ENCODE data around the gene CCR8. TPM values are rescaled to one million over a fixed set of nuclear protein-coding genes. Genes with fewer than 3 reads are reported as not detected.
A peak's percentile ranks its signal among the peaks of the same experiment; 100 is the strongest.
"Not testable (repeated sequence)": the region's sequence is repeated elsewhere in the genome, so short reads cannot be mapped to it uniquely, and the experiment has no call there.

Gene CCR8
- polyA plus RNA-seq, 4 donors = 0.09 TPM; not detected in 3

GRCh38 chr3:39347586-39347876, 18.0 kb downstream of the CCR8 start:
- Histone ChIP-seq H3K36me3 (ENCODE audit: control insufficient read depth in 3 of 3, insufficient read depth in 2 of 3, low read depth in 1 of 3, low read length in 3 of 3) (no peaks in the 10 kb centered on the region), H3K27ac (ENCODE audit: low read depth in 1 of 3, low read length in 2 of 3) (no peak overlapping the region), H3K4me1 (ENCODE audit: control insufficient read depth in 3 of 3, insufficient read depth in 2 of 3, low read depth in 1 of 3, low read length in 2 of 3) (peaks cover 0 to 3% (median 0%) of the 10 kb centered on the region in 3 donors), H3K27me3 (ENCODE audit: control insufficient read depth in 3 of 3, insufficient read depth in 3 of 3, low read length in 3 of 3) (no peaks in the 10 kb centered on the region), H3K4me3 (ENCODE audit: low read depth in 1 of 3, low read length in 3 of 3) (no peak overlapping the region), H3K9me3 (ENCODE audit: control insufficient read depth in 2 of 2, insufficient read depth in 1 of 2, low read depth in 1 of 2, low read length in 1 of 2) (no peaks in the 10 kb centered on the region)
- FAIRE-seq (no peak), DNase-seq (no peak)
- WGBS, 3 donors = 14 to 40% (median 29%) methylated on average over 3 of the region's 3 CpGs

GRCh38 chr3:39349080-39349479, 19.6 kb downstream of the CCR8 start:
- Histone ChIP-seq H3K27ac (ENCODE audit: low read depth in 1 of 3, low read length in 2 of 3) (no peak overlapping the region), H3K9me3 (ENCODE audit: control insufficient read depth in 2 of 2, insufficient read depth in 1 of 2, low read depth in 1 of 2, low read length in 1 of 2) (no peaks in the 10 kb centered on the region), H3K27me3 (ENCODE audit: control insufficient read depth in 3 of 3, insufficient read depth in 3 of 3, low read length in 3 of 3) (no peaks in the 10 kb centered on the region), H3K4me3 (ENCODE audit: low read depth in 1 of 3, low read length in 3 of 3) (no peak overlapping the region), H3K36me3 (ENCODE audit: control insufficient read depth in 3 of 3, insufficient read depth in 2 of 3, low read depth in 1 of 3, low read length in 3 of 3) (no peaks in the 10 kb centered on the region), H3K4me1 (ENCODE audit: control insufficient read depth in 3 of 3, insufficient read depth in 2 of 3, low read depth in 1 of 3, low read length in 2 of 3) (no peaks in the 10 kb centered on the region)
- WGBS, 3 donors = 43 to 75% (median 45%) methylated on average over 3 of the region's 3 CpGs
- FAIRE-seq (no peak), DNase-seq (no peak)

DNA sequence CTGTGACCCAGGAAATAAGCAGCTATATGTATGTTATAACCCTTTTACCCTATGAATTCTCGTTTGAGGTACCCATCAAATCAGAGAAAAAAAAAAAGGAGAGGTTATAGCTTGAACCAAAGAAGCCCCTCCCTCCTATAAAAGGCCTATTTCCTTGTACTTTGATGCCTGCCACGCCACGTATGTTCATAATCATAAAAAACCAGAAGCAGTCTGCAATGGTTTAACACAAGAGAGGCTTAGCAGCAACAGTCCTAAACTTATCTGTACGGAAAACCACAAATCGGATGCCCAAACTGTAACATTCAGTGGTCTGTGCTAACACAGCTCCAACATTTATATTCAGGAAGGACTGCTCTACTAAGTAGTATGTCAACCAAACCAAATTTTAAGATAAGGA, 21.2 kb downstream of the CCR8 start:
- H3K27me3 ChIP-seq (ENCODE audit: control insufficient read depth in 3 of 3, insufficient read depth in 3 of 3, low read length in 3 of 3) = no peaks in the 10 kb centered on the region
- no peaks in the 10 kb centered on the region for H3K9me3 ChIP-seq (ENCODE audit: control insufficient read depth in 2 of 2, insufficient read depth in 1 of 2, low read depth in 1 of 2, low read length in 1 of 2)
- no peak for FAIRE-seq
- WGBS, 3 donors = 18 to 49% (median 27%) methylated on average over 5 of the region's 5 CpGs
- DNase-seq = peak; percentile 31 to 50
- H3K4me1 ChIP-seq (ENCODE audit: control insufficient read depth in 3 of 3, insufficient read depth in 2 of 3, low read depth in 1 of 3, low read length in 2 of 3) = no peaks in the 10 kb centered on the region
- no peaks in the 10 kb centered on the region for H3K36me3 ChIP-seq (ENCODE audit: control insufficient read depth in 3 of 3, insufficient read depth in 2 of 3, low read depth in 1 of 3, low read length in 3 of 3)
- H3K27ac ChIP-seq (ENCODE audit: low read depth in 1 of 3, low read length in 2 of 3) = no peak overlapping the region
- H3K4me3 ChIP-seq (ENCODE audit: low read depth in 1 of 3, low read length in 3 of 3) = no peak overlapping the region

DNA sequence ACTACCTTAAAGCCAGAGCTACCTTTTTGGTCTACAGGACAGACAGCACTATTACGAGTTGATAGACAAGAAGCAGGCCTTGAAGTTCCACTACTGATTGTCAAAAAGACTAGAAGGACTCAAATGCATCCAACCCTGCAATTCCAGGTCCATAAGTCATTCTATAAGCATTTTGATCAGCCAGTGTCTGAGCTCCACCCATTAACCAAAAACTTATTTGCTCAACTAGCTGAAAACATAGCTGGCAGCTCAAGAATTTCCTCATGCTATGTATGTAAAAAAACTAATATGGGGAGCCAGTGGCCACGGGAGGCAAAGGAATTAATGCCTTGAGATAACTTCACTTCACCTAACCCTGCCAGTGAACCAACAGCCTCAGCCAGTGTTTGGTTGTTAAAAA, 21.6 kb downstream of the CCR8 start:
- not testable (repeated sequence) for H3K4me1 ChIP-seq (ENCODE audit: control insufficient read depth in 3 of 3, insufficient read depth in 2 of 3, low read depth in 1 of 3, low read length in 2 of 3); H3K9me3 ChIP-seq (ENCODE audit: control insufficient read depth in 2 of 2, insufficient read depth in 1 of 2, low read depth in 1 of 2, low read length in 1 of 2); H3K27me3 ChIP-seq (ENCODE audit: control insufficient read depth in 3 of 3, insufficient read depth in 3 of 3, low read length in 3 of 3); FAIRE-seq; H3K27ac ChIP-seq (ENCODE audit: low read depth in 1 of 3, low read length in 2 of 3); H3K4me3 ChIP-seq (ENCODE audit: low read depth in 1 of 3, low read length in 3 of 3); H3K36me3 ChIP-seq (ENCODE audit: control insufficient read depth in 3 of 3, insufficient read depth in 2 of 3, low read depth in 1 of 3, low read length in 3 of 3); DNase-seq
- WGBS, 3 donors = 48 to 62% (median 58%) methylated on average over 2 of the region's 2 CpGs

DNA sequence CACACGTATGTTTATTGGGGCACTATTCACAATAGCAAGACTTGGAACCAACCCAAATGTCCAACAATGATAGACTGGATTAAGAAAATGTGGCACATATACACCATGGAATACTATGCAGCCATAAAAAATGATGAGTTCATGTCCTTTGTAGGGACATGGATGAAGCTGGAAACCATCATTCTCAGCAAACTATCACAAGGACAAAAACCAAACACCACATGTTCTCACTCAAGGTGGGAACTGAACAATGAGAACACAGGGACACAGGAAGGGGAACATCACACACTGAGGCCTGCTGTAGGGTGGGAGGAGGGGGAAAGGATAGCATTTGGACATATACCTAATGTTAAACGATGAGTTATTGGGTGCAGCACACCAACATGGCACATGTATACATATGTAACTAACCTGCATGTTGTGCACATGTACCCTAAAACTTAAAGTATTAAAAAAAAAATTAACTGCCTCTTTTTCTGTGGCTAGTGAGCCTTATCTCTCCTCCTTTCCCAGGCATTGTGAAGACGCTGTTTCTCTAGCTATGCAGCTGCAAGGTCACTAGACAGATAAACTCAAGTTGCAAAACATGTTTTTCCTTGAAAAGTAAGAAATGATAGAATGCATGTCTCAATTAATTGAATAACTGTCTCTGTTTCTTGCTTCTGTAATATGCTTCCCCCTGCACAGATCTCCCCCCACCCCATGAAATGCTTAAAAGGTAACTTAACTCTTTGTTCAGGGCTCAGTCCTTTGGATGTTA, 23.8 kb downstream of the CCR8 start:
- not testable (repeated sequence) for H3K4me1 ChIP-seq (ENCODE audit: control insufficient read depth in 3 of 3, insufficient read depth in 2 of 3, low read depth in 1 of 3, low read length in 2 of 3); DNase-seq; FAIRE-seq; H3K27me3 ChIP-seq (ENCODE audit: control insufficient read depth in 3 of 3, insufficient read depth in 3 of 3, low read length in 3 of 3); H3K36me3 ChIP-seq (ENCODE audit: control insufficient read depth in 3 of 3, insufficient read depth in 2 of 3, low read depth in 1 of 3, low read length in 3 of 3); H3K27ac ChIP-seq (ENCODE audit: low read depth in 1 of 3, low read length in 2 of 3); H3K4me3 ChIP-seq (ENCODE audit: low read depth in 1 of 3, low read length in 3 of 3); H3K9me3 ChIP-seq (ENCODE audit: control insufficient read depth in 2 of 2, insufficient read depth in 1 of 2, low read depth in 1 of 2, low read length in 1 of 2)
- WGBS, 3 donors = 61 to 71% (median 67%) methylated on average over 3 of the region's 3 CpGs

GRCh38 chr3:39358333-39358732, 28.8 kb downstream of the CCR8 start:
- Histone ChIP-seq H3K27ac (ENCODE audit: low read depth in 1 of 3, low read length in 2 of 3) (no peak overlapping the region), H3K4me1 (ENCODE audit: control insufficient read depth in 3 of 3, insufficient read depth in 2 of 3, low read depth in 1 of 3, low read length in 2 of 3) (no peaks in the 10 kb centered on the region), H3K36me3 (ENCODE audit: control insufficient read depth in 3 of 3, insufficient read depth in 2 of 3, low read depth in 1 of 3, low read length in 3 of 3) (no peaks in the 10 kb centered on the region), H3K4me3 (ENCODE audit: low read depth in 1 of 3, low read length in 3 of 3) (no peak overlapping the region), H3K9me3 (ENCODE audit: control insufficient read depth in 2 of 2, insufficient read depth in 1 of 2, low read depth in 1 of 2, low read length in 1 of 2) (no peaks in the 10 kb centered on the region), H3K27me3 (ENCODE audit: control insufficient read depth in 3 of 3, insufficient read depth in 3 of 3, low read length in 3 of 3) (no peaks in the 10 kb centered on the region)
- no peak for FAIRE-seq
- 74 to 88% (median 74%) methylated on average over 3 of the region's 3 CpGs for WGBS, 3 donors
- no peak for DNase-seq

- no peaks in the 10 kb centered on the region for H3K9me3 ChIP-seq (ENCODE audit: control insufficient read depth in 2 of 2, insufficient read depth in 1 of 2, low read depth in 1 of 2, low read length in 1 of 2)
- no peaks in the 10 kb centered on the region for H3K36me3 ChIP-seq (ENCODE audit: control insufficient read depth in 3 of 3, insufficient read depth in 2 of 3, low read depth in 1 of 3, low read length in 3 of 3)
- no peaks in the 10 kb centered on the region for H3K27me3 ChIP-seq (ENCODE audit: control insufficient read depth in 3 of 3, insufficient read depth in 3 of 3, low read length in 3 of 3)
- H3K4me1 ChIP-seq (ENCODE audit: control insufficient read depth in 3 of 3, insufficient read depth in 2 of 3, low read depth in 1 of 3, low read length in 2 of 3) = no peaks in the 10 kb centered on the region
- no peak for FAIRE-seq
- 67 to 79% (median 68%) methylated on average over 8 of the region's 8 CpGs for WGBS, 3 donors
- no peak overlapping the region for H3K4me3 ChIP-seq (ENCODE audit: low read depth in 1 of 3, low read length in 3 of 3)
- no peak for DNase-seq
- H3K27ac ChIP-seq (ENCODE audit: low read depth in 1 of 3, low read length in 2 of 3) = no peak overlapping the region
Measured at GRCh38 chr3:39361252-39361927, 31.9 kb downstream of the CCR8 start.

- 59 to 86% (median 69%) methylated on average over 3 of the region's 3 CpGs for WGBS, 3 donors
- H3K4me1 ChIP-seq (ENCODE audit: control insufficient read depth in 3 of 3, insufficient read depth in 2 of 3, low read depth in 1 of 3, low read length in 2 of 3) = no peaks in the 10 kb centered on the region
- no peaks in the 10 kb centered on the region for H3K36me3 ChIP-seq (ENCODE audit: control insufficient read depth in 3 of 3, insufficient read depth in 2 of 3, low read depth in 1 of 3, low read length in 3 of 3)
- H3K4me3 ChIP-seq (ENCODE audit: low read depth in 1 of 3, low read length in 3 of 3) = no peak overlapping the region
- H3K9me3 ChIP-seq (ENCODE audit: control insufficient read depth in 2 of 2, insufficient read depth in 1 of 2, low read depth in 1 of 2, low read length in 1 of 2) = no peaks in the 10 kb centered on the region
- DNase-seq (no peak), FAIRE-seq (no peak)
- no peak overlapping the region for H3K27ac ChIP-seq (ENCODE audit: low read depth in 1 of 3, low read length in 2 of 3)
- H3K27me3 ChIP-seq (ENCODE audit: control insufficient read depth in 3 of 3, insufficient read depth in 3 of 3, low read length in 3 of 3) = no peaks in the 10 kb centered on the region
Measured at GRCh38 chr3:39362192-39362591, 32.7 kb downstream of the CCR8 start.

DNA sequence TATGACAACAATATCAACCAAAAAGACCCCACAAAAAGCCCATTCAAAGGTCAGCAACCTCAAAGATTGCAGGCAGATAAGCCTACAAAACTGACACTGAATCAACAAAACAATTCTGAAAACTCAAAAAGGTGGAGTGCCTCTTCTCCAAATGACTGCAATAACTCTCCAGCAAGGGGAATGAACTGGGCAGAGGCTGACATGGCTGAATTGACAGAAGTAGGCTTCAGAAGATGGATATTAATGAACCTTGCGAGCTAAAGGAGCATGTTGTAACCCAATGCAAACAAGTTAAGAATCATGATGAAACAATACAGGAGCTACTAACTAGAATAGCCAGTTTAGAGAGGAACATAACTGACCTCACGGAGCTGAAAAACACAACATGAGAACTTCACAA, 33.3 kb downstream of the CCR8 start:
- WGBS, 3 donors = 89 to 94% (median 90%) methylated on average over 2 of the region's 2 CpGs
- H3K4me1 ChIP-seq (ENCODE audit: control insufficient read depth in 3 of 3, insufficient read depth in 2 of 3, low read depth in 1 of 3, low read length in 2 of 3) = no peaks in the 10 kb centered on the region
- H3K4me3 ChIP-seq (ENCODE audit: low read depth in 1 of 3, low read length in 3 of 3) = no peak overlapping the region
- no peaks in the 10 kb centered on the region for H3K36me3 ChIP-seq (ENCODE audit: control insufficient read depth in 3 of 3, insufficient read depth in 2 of 3, low read depth in 1 of 3, low read length in 3 of 3)
- H3K27me3 ChIP-seq (ENCODE audit: control insufficient read depth in 3 of 3, insufficient read depth in 3 of 3, low read length in 3 of 3) = no peaks in the 10 kb centered on the region
- no peak for DNase-seq
- H3K27ac ChIP-seq (ENCODE audit: low read depth in 1 of 3, low read length in 2 of 3) = no peak overlapping the region
- FAIRE-seq = no peak
- no peaks in the 10 kb centered on the region for H3K9me3 ChIP-seq (ENCODE audit: control insufficient read depth in 2 of 2, insufficient read depth in 1 of 2, low read depth in 1 of 2, low read length in 1 of 2)
